ENCODE results near the gene RUNX1. TPM values are rescaled to one million over a fixed set of nuclear protein-coding genes. Genes with fewer than 3 reads are reported as not detected.

The RUNX1 gene
- total and polyA plus RNA-seq, 2 donors (not counting 3 experiments of a cell fraction or from before 2014, with no cell fraction given): 4.6 to 17.9 TPM

GRCh38 chr21:34949499-34949898 is 99.6 kb downstream of the RUNX1 start:
- Histone ChIP-seq H3K79me2 (ENCODE audit: control insufficient read depth, insufficient read depth, low read length) (no peaks in the 10 kb centered on the region), H3K9ac (replicated peaks; ENCODE audit: extremely low read depth, insufficient read depth, low read length) (no peak overlapping the region), H4K20me1 (replicated peaks; ENCODE audit: control insufficient read depth, extremely low read depth, insufficient read depth, low read length) (no peaks in the 10 kb centered on the region), H3K36me3 (ENCODE audit: control insufficient read depth in 2 of 2, extremely low read depth in 1 of 2, insufficient read depth in 2 of 2, low read length in 2 of 2) (no peaks in the 10 kb centered on the region), H3K9me1 (replicated peaks; ENCODE audit: control insufficient read depth, extremely low read depth, insufficient read depth, low read length) (no peaks in the 10 kb centered on the region), H3K9me3 (replicated peaks; ENCODE audit: control insufficient read depth, insufficient read depth, low read length) (no peaks in the 10 kb centered on the region), H3K27ac (ENCODE audit: insufficient read depth, low read depth, low read length) (no peak overlapping the region), H2AFZ (ENCODE audit: low read depth, low read length) (no peak overlapping the region), H3K4me3 (replicated peaks in 1 of 3; ENCODE audit: insufficient read depth in 1 of 3, low read depth in 1 of 3, low read length in 3 of 3) (no peak overlapping the region), H3K27me3 (ENCODE audit: control insufficient read depth in 2 of 2, insufficient read depth in 2 of 2, low read length in 2 of 2) (peaks cover 10 to 23% of the 10 kb centered on the region in 2 experiments), H3K4me2 (ENCODE audit: insufficient read depth, low read length) (no peak overlapping the region), H3K4me1 (ENCODE audit: control insufficient read depth, extremely low read depth, insufficient read depth, low read length) (no peaks in the 10 kb centered on the region)
- intact Hi-C loops (cut with micrococcal nuclease) (no loop called here), dilution Hi-C loops (cut with MboI; ENCODE audit: extremely low pct_ligation_motif_present, low sequenced_read_pairs) (no loop called here)
- ChIA-PET POLR2A (no interaction called here), CTCF (interaction anchor here (1.5 kb wide), 1 partner anchor 10 kb away, joined by 3 read pairs; no protein-coding TSS in a partner anchor)
- DNase-seq (ENCODE audit: low read depth, low spot score) (no peak), FAIRE-seq (no peak)
- BruUV-seq (replicated peaks): no TSS peak
- TF ChIP-seq POLR2AphosphoS5 (IDR thresholded peaks at IDR 0.05; ENCODE audit: insufficient read depth, low read depth, low read length) (no peak), POLR2A (IDR thresholded peaks at IDR 0.05; ENCODE audit: low read depth, low read length) (no peak), JUN (IDR thresholded peaks at IDR 0.05; ENCODE audit: borderline replicate concordance, insufficient read depth, insufficient read length, low read depth) (no peak), CTCF (IDR thresholded peaks at IDR 0.05; ENCODE audit: extremely low read depth in 1 of 2, insufficient read depth in 1 of 2, low read depth in 1 of 2, low read length in 2 of 2) (no peak), MYC (IDR thresholded peaks at IDR 0.05; ENCODE audit: low read depth, low read length) (no peak), EZH2 (IDR thresholded peaks at IDR 0.05; ENCODE audit: borderline replicate concordance, low read depth, low read length, severe bottlenecking) (no peak), FOS (IDR thresholded peaks at IDR 0.05; ENCODE audit: borderline replicate concordance, insufficient read depth, low read length) (no peak), MAX (IDR thresholded peaks at IDR 0.05; ENCODE audit: insufficient read depth, insufficient read length) (no peak), GATA2 (IDR thresholded peaks at IDR 0.05; ENCODE audit: insufficient read depth, insufficient read length, low read depth, low read length) (no peak)

Data from endothelial cell of umbilical vein (primary cell).